Measurements from ENCODE around the gene COPZ2. TPM values are rescaled to one million over a fixed set of nuclear protein-coding genes. Genes with fewer than 3 reads are reported as not detected.
A peak's percentile ranks its signal among the peaks of the same experiment; 100 is the strongest.

The COPZ2 gene
- polyA plus RNA-seq, 4 donors: 19.5 to 24.2 (median 19.5) TPM

- DNase-seq (ENCODE audit: low read depth in 4 of 4, low spot score in 3 of 4): no peak
Observed at GRCh38 chr17:48056879-48057278, 19.3 kb upstream of the COPZ2 start.

GRCh38 chr17:48056246-48056745 is 18.7 kb upstream of the COPZ2 start:
- DNase-seq (ENCODE audit: low read depth in 4 of 4, low spot score in 3 of 4): no peak

GRCh38 chr17:48055531-48056245 is 18.1 kb upstream of the COPZ2 start:
- DNase-seq (ENCODE audit: low read depth in 4 of 4, low spot score in 3 of 4): no peak

- peak in 3 of 4 donors; percentile 80 to 85 (median 83) for DNase-seq (ENCODE audit: low read depth in 4 of 4, low spot score in 3 of 4)
Observed at GRCh38 chr17:48054238-48055185, 16.9 kb upstream of the COPZ2 start.

GRCh38 chr17:48053758-48054237 is 16.2 kb upstream of the COPZ2 start:
- DNase-seq (ENCODE audit: low read depth in 4 of 4, low spot score in 3 of 4): no peak

GRCh38 chr17:48052956-48053757 is 15.6 kb upstream of the COPZ2 start:
- peak in 1 of 4 donors; percentile 62 for DNase-seq (ENCODE audit: low read depth in 4 of 4, low spot score in 3 of 4)

GRCh38 chr17:48051706-48052486 is 14.3 kb upstream of the COPZ2 start:
- DNase-seq (ENCODE audit: low read depth in 4 of 4, low spot score in 3 of 4): no peak

GRCh38 chr17:48051283-48051682 is 13.7 kb upstream of the COPZ2 start:
- no peak for DNase-seq (ENCODE audit: low read depth in 4 of 4, low spot score in 3 of 4)

- DNase-seq (ENCODE audit: low read depth in 4 of 4, low spot score in 3 of 4): peak in 1 of 4 donors; percentile 61
Observed at GRCh38 chr17:48048384-48049126, 11.0 kb upstream of the COPZ2 start.

- DNase-seq (ENCODE audit: low read depth in 4 of 4, low spot score in 3 of 4): peak; percentile 92 to 99 (median 99)
Observed at GRCh38 chr17:48047741-48048383, 10.3 kb upstream of the COPZ2 start, which contains the start of gene NFE2L1. NFE2L1 (plus strand) TSS chr17:48048359; CDS start chr17:48051119, 2,760 bp downstream.

- DNase-seq (ENCODE audit: low read depth in 4 of 4, low spot score in 3 of 4): no peak
Observed at GRCh38 chr17:48047113-48047740, 9.6 kb upstream of the COPZ2 start.

GRCh38 chr17:48046296-48046695 is 8.7 kb upstream of the COPZ2 start:
- no peak for DNase-seq (ENCODE audit: low read depth in 4 of 4, low spot score in 3 of 4)

GRCh38 chr17:48045316-48046001 is 7.9 kb upstream of the COPZ2 start:
- DNase-seq (ENCODE audit: low read depth in 4 of 4, low spot score in 3 of 4): no peak

GRCh38 chr17:48044851-48045250 is 7.3 kb upstream of the COPZ2 start:
- no peak for DNase-seq (ENCODE audit: low read depth in 4 of 4, low spot score in 3 of 4)

- no peak for DNase-seq (ENCODE audit: low read depth in 4 of 4, low spot score in 3 of 4)
Observed at GRCh38 chr17:48043176-48043575, 5.6 kb upstream of the COPZ2 start.

- no peak for DNase-seq (ENCODE audit: low read depth in 4 of 4, low spot score in 3 of 4)
Observed at GRCh38 chr17:48038687-48039086, 1.1 kb upstream of the COPZ2 start.

- DNase-seq (ENCODE audit: low read depth in 4 of 4, low spot score in 3 of 4): no peak
Observed at GRCh38 chr17:48037838-48038323, 284 bp upstream of the COPZ2 start.
